ENCODE measurements around the gene MTA3. TPM values are rescaled to one million over a fixed set of nuclear protein-coding genes. Genes with fewer than 3 reads are reported as not detected.

Gene MTA3
- total RNA-seq, 1 donor from 2014 or later, result 15.5 TPM

DNA sequence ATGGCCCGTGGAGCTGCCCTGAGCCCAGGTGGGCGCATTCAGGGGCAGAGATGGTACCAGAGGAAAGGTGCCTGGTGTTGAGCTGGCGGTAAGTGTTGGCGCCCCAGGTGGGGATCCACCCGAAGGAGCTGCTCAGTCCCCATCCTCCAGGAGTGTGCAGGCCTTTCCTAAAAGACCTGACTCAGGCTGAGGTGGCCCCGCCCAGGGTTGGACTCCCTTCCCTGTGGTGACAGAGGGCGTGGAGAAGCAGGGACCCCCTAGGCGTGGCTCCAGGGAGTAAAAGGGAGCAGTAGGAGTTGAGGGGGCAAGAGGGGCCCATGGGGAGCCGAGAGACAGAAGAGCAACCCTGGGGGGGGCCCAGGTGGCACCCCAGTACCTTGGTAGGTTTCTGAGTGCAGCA, 193.1 kb downstream of the MTA3 start:
- no peak for DNase-seq (ENCODE audit: low read depth in 2 of 2)

DNA sequence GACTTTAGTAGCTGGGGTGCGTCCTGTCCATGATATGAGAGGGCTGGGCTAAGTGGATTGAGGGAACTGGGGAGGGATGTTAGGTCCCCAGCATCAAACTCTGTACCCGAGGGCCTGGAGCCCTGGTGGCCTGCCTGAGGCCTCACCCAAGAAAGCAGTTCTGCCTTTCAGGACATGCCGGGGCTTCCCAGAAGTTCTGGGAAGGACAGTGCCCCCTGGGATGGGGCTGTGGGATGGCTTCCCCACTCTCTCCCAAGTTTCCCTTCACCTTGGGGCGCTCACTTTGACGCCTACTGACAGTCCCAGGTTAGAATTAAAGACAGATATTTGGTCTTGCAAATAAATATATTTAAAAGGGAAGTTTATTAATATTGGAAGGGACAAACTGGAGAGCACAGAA, 193.7 kb downstream of the MTA3 start:
- DNase-seq (ENCODE audit: low read depth in 2 of 2), result no peak

DNA sequence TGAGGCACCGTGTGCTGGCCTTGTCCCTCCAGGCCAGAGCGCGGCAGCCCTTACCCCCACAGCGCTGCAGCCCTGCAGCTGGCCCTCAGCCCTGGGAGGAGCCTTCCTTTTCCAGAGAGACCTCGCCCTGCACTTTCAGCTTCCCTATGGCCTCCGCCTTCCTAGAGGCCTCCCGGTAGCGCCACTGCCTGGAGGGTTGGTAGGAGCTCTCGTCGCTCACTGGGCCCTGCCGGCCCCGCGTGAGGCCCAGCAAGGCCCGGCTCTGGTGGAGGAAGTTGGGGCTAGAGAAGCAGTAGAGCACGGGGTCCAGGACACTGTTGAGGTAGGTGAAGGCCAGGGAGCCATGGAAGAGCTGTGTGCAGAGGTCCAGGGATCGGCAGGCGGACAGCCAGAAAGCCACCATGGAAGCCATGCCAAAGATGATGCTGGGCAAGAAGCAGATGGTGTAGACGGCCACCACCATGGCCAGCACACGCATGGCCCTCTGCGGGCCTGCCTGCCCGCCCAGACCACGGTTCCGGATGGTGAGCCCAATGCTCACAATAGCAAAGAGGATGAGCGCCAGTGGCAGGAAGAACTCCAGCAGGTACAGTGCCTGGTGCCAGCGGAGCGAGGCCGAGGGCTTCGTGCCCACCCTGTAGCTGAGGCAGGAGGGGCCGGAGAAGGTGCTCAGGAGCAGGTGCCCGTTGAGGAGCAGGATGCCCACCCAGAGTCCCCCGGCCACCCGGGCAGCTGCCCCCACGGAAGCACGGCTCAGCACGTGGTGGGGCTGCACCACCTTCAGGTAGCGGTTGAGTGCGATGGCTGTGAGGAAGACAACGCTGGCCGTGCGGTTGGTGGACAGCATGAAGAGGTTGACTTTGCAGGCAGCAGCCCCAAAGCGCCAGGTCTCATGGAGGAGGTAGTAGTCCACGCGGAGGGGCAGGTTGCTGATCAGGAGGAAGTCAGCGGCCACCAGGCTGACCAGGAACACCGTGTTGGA, 194.7 kb downstream of the MTA3 start:
- no peak for DNase-seq (ENCODE audit: low read depth in 2 of 2)

DNA sequence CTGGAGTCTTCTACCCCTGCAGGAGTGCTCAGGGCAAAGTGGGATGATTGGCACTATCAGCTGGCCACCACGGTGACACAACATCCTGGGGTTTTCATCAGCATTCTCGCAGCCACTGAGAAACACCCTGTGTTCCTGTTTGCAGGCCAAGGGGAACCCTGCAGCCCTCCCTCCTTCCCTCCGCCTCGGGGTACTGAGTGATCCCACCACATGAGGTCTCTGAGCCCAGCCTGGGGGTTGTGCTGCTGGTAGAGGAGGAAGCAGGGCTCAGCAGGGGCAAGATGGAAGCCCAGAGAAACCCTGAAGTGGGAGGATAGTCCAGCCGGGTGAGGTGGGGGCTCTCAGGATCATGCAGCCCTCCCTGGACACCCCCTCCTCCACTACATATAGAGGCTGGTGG, 195.7 kb downstream of the MTA3 start, which contains the start of gene OXER1:
Gene OXER1, minus strand, starts transcription at position 40 of the 400 bp plus-strand sequence. CDS start 73 bp downstream, outside the sequence.
- no peak for DNase-seq (ENCODE audit: low read depth in 2 of 2)

DNA sequence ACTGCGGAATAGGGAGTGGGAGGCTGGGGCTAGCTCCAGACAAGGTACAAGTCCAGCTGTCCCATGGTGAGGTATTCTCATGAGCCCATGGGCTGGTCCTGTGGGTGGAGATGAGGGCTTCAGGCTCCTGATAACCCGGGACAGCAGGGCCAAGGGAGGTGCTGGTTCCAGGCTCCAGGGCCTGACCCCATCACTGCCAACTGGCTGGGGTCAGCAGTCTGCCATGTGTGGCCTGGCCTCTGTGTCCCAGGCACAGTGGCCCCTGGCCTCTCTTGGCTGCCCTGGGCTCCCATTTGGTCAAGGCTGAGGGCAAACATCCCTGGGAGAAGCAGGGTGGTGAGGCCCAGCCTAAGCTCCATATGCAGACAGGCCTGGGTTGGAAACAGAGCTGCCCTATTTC, 196.5 kb downstream of the MTA3 start:
- no peak for DNase-seq (ENCODE audit: low read depth in 2 of 2)

DNA sequence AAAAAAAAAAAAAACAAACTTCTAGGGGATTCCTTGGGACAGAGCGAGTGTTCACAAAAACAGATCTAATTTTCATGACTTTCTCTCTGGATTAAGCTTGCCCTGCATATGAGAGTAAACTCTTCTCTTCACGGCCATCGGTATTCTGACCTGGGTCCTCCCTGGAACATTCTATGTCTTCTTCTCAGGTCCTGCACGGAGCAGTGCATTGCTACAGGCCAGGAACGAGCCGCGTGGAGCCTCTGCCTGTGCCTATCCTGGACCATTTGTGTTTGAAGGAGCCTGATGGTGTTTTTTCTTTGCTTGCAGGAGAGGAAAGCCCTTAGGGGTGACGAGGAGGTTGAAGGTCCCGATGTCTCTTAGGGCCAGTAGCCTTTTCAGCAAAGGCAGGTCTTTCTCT, 197.3 kb downstream of the MTA3 start:
- no peak for DNase-seq (ENCODE audit: low read depth in 2 of 2)

DNA sequence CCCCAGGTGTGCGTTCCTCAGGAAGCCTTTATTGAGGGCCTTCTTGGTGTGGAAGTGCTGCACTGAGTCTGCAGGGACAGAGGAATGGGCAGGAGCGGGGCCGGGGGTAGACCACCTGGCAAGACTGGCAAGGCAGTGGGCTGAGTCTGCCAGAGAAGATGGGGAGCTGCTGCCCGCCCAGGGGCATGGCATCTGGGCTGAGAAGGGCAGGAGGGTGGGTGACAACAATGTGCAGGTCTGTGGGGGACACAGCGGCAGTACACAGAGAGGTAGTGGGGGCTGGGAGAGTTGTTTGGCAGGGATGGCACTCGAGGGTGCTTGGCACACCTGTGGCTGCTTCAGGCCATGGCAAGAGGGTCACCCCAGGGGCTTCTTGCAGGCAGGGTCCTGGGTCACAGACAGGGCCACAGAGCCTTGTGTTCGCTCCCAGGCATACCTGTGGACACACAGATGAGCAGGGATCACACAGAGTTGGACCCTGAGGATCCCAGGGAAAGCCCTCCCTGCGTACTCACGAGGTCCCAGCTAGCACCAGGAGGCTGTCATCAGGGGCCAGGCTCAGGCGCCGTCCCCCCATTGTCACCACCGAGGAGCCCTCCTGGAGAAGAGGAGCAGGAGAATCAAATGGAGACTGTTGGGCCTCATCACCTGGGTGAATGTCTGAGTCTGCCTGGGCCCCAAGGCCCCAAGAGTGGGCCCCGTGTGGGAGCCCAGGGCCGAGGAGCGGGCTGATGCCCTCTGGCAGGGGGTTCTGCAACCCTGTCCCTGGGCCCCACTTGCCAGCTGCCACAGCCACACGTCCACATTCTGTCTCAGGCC, 198.9 kb downstream of the MTA3 start:
- DNase-seq (ENCODE audit: low read depth in 2 of 2), result no peak

DNA sequence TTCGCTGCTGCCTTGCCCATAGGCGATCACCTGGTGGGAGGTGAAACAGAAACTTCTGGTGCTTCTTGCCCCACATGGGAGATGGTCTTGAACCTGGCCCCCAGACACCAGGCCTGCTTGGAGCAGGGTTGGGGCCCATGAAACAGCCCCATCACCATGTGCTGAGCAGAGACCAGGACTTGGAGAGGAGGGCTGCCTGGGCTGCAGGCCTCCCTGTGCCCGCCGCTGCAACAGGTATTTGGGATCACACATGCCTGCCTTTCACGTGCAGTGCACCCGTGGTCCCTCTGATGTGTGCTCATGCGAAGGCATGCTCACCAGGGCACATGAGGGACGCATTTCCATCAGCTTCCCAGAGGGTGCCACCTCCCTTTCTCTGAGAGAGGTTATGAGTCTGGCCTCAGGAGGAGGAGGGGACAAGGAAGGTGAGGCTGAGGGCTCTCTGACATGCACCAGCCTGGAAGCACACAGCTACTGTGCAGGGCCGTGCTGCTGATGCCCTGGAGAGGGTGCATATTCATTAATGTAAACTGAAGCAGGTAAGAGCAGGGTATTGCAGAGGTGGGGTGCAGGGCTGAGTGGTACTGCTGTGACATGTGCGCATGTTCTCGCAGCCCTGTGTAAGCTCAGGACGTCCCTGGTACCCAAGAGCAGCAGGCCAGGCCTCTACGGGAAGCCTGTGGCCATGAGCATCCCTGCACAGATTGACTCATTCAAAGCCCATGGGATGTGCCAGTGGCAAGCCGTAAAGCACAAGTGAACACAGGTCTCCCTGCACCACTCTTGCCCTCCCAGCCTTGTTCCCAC, 199.7 kb downstream of the MTA3 start:
- no peak for DNase-seq (ENCODE audit: low read depth in 2 of 2)

DNA sequence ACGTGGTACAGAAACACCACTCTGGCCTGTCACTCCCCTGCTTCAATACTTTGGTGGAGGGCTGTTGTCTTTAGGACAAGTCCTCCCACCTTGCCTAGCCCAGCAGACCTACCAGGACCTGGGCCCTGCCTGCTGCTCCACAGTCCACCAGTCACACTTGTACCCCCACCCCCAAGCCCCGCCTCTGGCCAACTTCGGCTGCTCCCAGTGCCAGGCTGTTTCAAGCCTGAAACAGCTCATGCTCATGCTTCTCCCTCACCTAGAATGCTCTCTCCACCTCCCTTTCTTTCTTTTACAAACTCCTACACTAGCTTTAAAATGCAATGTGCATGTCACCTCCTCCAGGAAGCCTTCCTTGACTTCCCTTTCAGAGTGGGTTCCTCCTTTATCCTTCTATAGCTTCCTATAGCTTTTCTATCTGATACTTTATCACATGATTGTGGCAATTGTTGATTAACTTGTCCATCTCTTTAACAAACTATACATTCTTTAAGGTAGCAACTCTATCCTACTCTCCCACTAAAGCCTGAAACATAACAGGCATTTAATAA, 200.3 kb downstream of the MTA3 start:
- DNase-seq (ENCODE audit: low read depth in 2 of 2), result no peak

DNA sequence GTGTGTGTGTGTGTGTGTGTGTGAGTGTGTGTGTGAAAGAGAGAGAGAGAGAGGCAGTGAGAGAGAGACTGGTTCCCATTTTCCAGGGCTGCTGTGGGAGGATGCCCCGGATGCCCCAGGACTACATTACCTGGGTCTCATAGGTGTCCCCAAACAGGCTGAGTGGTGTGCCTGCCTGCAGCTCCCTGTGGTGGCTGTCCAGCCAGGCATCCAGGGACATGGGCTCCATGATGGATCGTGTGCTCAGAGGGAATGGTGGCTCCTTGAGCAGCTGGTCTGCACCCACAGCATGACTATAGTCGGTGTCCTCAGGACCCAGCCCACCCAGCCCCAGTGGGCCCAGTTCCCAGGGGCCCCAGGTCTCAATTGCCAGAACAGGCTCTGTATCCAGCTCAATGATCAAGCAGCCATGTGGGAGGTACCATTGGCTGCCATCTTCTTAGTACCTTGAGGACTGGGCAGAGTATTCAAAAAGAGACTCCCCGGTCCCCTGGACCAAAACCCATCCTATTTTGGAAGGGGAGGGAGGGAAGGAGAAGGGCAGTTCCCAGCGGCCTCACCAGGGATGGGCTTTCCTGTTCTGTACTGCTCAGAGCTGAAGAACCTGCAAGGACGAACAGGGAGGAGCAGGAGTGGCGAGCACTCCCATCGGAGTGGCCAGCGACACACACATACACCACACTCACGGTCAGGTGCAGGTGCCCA, 201.3 kb downstream of the MTA3 start:
- DNase-seq (ENCODE audit: low read depth in 2 of 2), result no peak

DNA sequence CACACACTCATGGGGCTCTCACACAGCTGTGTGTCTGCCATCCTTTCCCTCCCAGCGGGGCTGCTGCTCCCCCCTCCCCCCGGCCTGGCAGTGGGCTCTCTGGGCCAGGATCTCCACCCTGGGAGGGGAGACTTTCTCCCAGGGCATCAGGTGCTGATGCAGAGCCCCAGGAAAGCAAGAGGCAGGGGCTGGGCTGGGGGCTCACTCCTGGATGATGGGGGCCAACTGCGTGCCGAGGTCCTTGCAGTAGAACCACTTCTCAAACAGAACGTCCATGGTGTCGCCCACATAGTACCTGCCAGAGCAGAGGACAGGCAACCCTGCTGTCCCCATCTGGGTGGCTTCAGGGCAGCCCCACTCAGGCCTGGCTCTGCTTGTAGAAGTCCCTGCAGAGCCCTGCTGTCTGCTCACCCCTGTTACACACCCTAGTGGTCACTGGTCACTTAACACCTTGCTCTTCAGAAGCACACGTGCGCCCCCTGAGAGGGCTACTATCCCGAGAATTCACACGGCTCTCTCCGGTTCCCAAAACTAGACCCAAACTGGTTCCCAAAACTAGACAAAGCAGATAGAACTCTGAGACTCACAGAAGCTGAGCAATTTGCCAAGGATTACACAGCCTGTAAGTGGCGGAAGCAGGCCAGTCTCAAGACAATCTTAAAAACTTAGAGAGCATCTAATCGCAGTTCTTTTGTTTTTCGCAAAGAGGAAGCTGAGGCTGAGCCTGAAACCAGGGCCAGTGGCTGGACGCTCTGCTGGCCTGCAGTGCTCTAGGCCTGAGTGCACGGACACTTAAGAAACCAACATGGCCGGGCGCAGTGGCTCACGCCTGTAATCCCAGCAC, 202.1 kb downstream of the MTA3 start:
- DNase-seq (ENCODE audit: low read depth in 2 of 2), result peak; percentile 72 to 77

DNA sequence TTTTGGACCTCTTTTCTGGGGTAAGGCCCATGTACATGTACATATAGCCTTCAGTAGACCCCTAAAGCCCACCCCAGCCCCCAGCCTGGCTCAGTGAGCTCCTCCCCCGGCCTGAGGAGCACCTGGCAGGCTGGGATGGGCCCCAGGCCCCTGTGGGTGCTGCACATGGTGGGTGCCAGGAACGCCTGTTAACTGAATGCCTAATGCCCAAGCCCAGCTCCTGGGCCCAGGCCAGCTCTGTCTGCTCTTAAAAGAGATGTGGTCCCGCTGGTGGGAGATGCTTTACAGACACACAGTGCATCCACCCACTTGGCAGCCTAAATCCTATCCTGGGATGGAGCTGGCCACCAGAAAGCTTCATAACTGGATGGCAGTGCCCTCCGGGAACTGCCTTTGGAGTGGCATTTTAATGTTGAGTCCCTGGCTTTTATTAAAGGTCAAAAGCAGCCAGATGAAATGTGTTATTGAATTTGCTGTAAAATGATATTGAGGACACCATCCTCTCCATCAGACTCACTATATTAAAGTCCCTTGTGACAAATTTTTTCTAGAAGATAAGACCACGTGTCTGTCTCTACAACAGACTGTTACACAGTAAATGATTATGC, 203.2 kb downstream of the MTA3 start:
- DNase-seq (ENCODE audit: low read depth in 2 of 2), result no peak

DNA sequence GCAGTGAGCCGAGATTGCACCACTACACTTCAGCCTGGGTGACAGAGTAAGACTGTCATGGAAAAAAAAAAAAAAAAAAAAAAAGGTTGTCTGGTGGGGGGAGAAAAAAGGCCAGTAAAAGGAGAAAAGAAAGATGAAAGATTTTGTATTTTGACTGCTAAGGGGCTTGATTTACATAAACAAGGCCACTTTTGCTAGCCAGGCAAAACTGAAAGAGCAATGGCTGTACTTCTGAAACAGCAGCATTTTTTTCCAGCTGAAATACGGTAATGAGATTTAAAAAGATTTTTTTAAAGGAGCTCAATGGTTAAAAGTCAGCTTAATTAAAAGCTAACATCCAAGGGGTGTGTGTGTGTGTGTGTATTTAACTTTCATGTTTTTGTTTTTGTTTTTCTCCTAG, 206.8 kb downstream of the MTA3 start:
- no peak for DNase-seq (ENCODE audit: low read depth in 2 of 2)

DNA sequence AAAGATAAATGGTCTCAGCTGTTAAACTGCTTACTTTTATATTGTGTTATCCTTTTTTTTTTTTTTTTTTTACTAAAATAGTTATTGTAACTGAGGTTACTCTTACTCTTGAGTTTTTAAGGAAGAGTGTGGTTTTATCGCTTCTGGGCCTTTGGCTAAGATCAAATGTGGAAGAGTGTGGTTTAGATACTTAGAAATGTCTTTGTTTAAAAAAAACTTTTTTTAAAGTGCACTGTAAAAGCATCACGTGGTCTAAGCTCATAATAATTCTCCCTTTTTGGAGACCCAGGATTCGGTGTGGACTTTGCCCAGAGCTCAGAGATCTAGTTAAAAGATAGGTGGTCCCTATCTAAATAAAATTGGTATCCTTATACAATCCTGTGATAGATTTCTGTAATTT, 207.4 kb downstream of the MTA3 start:
- DNase-seq (ENCODE audit: low read depth in 2 of 2), result no peak

DNA sequence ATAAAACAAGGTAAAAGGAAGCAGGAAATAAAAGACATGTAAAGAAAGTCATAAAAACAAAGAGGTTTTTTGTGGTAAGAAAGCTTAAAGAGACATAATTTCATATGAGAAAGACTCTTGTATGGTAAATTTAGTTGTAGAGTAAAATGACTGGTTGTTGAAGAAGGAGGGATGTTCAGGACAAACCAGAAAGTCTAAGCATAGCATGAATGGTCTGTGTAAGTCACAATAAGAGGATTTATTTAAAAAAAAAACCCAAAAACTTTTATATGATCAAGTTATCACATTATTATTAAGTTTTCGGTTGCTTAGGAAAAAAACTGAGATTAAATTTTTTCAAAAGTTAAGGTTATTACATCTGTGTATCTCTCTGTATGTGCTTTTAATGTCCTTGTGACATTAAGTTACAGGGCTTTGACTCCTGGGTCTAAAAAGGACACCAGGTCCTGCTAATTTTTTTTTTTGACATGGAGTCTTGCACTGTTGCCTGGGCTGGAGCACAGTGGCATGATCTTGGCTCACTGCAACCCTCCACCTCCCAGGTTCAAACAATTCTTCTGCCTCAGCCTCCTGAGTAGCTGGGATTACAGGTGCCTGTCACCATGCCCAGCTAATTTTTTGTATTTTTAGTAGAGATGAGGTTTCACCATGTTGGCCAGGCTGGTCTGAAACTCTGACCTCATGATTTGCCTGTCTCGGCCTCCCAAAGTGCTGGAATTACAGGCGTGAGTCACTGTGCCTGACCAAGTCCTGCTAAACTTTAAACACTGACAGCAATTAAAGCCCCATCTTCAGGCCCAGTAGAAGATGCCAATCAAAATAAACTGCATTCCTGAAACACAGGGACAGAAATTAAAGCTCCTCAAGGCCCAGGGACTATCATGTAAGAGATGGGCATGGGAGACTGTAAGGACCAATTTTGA, 209.7 kb downstream of the MTA3 start:
- no peak for DNase-seq (ENCODE audit: low read depth in 2 of 2)

DNA sequence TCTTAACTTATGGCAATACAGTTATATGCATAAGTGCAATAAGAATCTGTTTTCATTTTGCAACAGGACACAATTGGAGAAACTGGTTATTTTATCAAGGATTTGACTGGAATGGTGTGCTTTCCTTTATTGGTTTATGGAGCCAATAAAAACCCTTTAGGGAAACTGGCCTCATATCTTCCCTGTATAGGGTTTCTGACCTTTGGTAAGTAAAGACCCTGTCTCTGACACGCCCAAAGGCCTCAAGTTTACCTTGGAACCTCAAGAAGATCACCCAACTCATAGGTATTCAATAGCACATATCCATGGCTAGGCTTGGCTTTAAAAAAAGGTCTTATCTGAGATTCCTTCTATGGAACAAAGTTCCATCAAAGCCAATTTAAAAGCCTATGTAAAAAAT, 212.7 kb downstream of the MTA3 start:
- no peak for DNase-seq (ENCODE audit: low read depth in 2 of 2)

DNA sequence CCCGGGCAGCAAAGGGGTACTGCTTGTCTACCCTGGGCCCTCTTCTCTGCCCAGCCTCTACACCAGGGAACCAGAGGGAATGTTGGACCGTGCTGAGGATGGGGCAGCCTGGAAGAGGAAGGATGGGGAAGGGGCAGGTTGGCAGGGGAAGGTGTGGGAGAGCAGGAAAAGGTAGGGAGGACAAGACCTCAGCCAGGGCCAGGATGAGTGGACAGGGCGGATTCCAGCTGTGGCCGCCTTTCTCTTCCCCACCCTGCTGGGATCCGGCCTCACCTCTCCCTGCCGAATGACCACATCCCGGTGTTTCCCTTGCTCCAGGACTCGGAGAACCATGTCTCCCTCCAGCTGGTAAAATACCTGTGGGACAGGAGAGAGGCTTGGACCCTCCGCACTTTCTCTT, 215.1 kb downstream of the MTA3 start:
- no peak for DNase-seq (ENCODE audit: low read depth in 2 of 2)

DNA sequence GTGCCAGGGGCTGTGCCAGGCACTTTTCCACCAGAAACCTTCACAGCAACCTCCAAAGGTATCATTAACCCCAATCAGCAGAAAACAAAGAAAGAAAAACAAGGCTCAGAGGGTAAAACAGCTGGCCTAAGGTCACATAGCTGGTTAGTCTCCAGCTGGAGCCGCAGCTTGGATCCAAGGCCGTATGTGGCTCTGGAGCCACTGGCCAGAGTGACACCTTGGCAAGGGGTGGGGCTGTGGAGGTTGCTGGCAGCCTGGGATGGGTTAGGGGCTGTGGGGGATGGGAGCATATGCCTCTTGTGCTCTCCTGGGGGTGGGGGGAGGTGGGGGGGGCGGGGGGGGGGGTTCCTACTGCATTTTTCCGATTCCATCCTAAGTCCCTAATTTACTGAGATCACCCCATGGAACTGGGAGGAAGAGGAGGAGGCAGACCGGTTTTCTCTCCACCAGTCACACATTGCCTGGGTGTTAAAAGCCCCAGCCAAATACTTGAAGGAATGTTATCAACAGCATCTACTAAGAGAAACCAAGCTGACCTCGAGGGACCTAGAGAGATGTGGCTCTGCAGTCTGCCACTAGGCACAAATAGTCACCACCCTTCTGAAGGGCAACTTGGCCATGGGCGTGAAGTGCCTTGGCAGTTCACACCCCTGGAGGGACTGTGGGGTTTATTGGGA, 215.9 kb downstream of the MTA3 start:
- no peak for DNase-seq (ENCODE audit: low read depth in 2 of 2)

Data from lung microvascular endothelial cell (primary cell).